Trophoblast cell (in vitro differentiated cells and primary cell): ENCODE data around the gene HSD17B8.
A peak's percentile ranks its signal among the peaks of the same experiment; 100 is the strongest.

Experiments used
- DNase-seq, 2 donors: peaks; one replicate each; pipeline ENCODE4 v3.0.0-alpha.2; 2016
- H2AFZ ChIP-seq: 2 replicates; pipeline ENCODE4 v1.6.1; 2013; ENCODE audit warnings: low read length, moderate library complexity, mild to moderate bottlenecking; ENCODE audit not compliant: insufficient read depth, poor library complexity
- H2AK5ac ChIP-seq: 2 replicates; pipeline ENCODE4 v1.6.1; 2013; ENCODE audit warnings: mild to moderate bottlenecking, low read length
- H2BK120ac ChIP-seq: 2 replicates; pipeline ENCODE4 v1.6.1; 2013; ENCODE audit warnings: low read length, mild to moderate bottlenecking, moderate library complexity; ENCODE audit not compliant: insufficient read depth, poor library complexity
- H2BK12ac ChIP-seq: 2 replicates; pipeline ENCODE4 v1.6.1; 2013; ENCODE audit warnings: mild to moderate bottlenecking, low read length, moderate library complexity
- H2BK5ac ChIP-seq: 2 replicates; pipeline ENCODE4 v1.6.1; 2013; ENCODE audit warnings: low read length, low read depth, moderate library complexity, mild to moderate bottlenecking; ENCODE audit not compliant: poor library complexity
- H3K14ac ChIP-seq: 2 replicates; pipeline ENCODE4 v1.6.1; 2013; ENCODE audit warnings: mild to moderate bottlenecking, low read length
- H3K18ac ChIP-seq: 2 replicates; pipeline ENCODE4 v1.6.1; 2013; ENCODE audit warnings: mild to moderate bottlenecking, low read length
- H3K23ac ChIP-seq: 2 replicates; pipeline ENCODE4 v1.6.1; 2013; ENCODE audit warnings: low read length
- H3K27ac ChIP-seq: 2 replicates; pipeline ENCODE4 v1.5.1; 2013; ENCODE audit warnings: low read depth, mild to moderate bottlenecking, inconsistent platforms, low read length, moderate library complexity
- H3K27me3 ChIP-seq: 2 replicates; pipeline ENCODE4 v1.6.1; 2013; ENCODE audit warnings: inconsistent platforms, mild to moderate bottlenecking, low read length, moderate library complexity; ENCODE audit not compliant: insufficient read depth
- H3K36me3 ChIP-seq, 2 experiments: 1 replicate in 1 of 2; 2 replicates in 1 of 2; pipeline ENCODE4 v1.6.1; 2013; ENCODE audit warnings: low read length in 2 of 2, mild to moderate bottlenecking in 2 of 2, moderate library complexity in 1 of 2; ENCODE audit not compliant: insufficient read depth in 2 of 2, control insufficient read depth in 1 of 2
- H3K4ac ChIP-seq: 2 replicates; pipeline ENCODE4 v1.6.1; 2013; ENCODE audit warnings: low read depth, mild to moderate bottlenecking, low read length, moderate library complexity
- H3K4me1 ChIP-seq, 2 experiments: 1 replicate in 1 of 2; 2 replicates in 1 of 2; pipeline ENCODE4 v1.6.1; 2013; ENCODE audit warnings: low read length in 2 of 2, mild to moderate bottlenecking in 2 of 2, moderate library complexity in 1 of 2; ENCODE audit not compliant: insufficient read depth in 2 of 2, control insufficient read depth in 1 of 2
- H3K4me2 ChIP-seq: 2 replicates; pipeline ENCODE4 v1.6.1; 2013; ENCODE audit warnings: inconsistent platforms, mild to moderate bottlenecking, low read length, moderate library complexity
- H3K4me3 ChIP-seq: 2 replicates; pipeline ENCODE4 v1.5.1; 2013; ENCODE audit warnings: mild to moderate bottlenecking, low read depth, low read length, inconsistent platforms
- H3K79me1 ChIP-seq: one replicate; pipeline ENCODE4 v1.6.1; 2013; ENCODE audit warnings: low read length
- H3K79me2 ChIP-seq: 2 replicates; pipeline ENCODE4 v1.6.1; 2013; ENCODE audit warnings: low read length, mild to moderate bottlenecking; ENCODE audit not compliant: control insufficient read depth, insufficient read depth, poor library complexity
- H3K9ac ChIP-seq: 2 replicates; pipeline ENCODE4 v1.6.1; 2013; ENCODE audit warnings: mild to moderate bottlenecking, low read length
- H3K9me3 ChIP-seq: 2 replicates; pipeline ENCODE4 v1.6.1; 2013; ENCODE audit warnings: low read depth, mild to moderate bottlenecking, control low read depth, inconsistent platforms, low read length; ENCODE audit not compliant: insufficient read depth
- H4K12ac ChIP-seq: 2 replicates; pipeline ENCODE4 v1.6.1; 2013; ENCODE audit warnings: low read depth, mild to moderate bottlenecking, low read length, moderate library complexity
- H4K8ac ChIP-seq: 2 replicates; pipeline ENCODE4 v1.6.1; 2013; ENCODE audit warnings: low read depth, mild to moderate bottlenecking, low read length, moderate library complexity
- H4K91ac ChIP-seq: one replicate; pipeline ENCODE4 v1.6.1; 2013; ENCODE audit warnings: low read depth, mild to moderate bottlenecking, low read length, moderate library complexity
- whole genome bisulfite sequencing: extraction: QIAGEN DNeasy Blood & Tissue Kit; methylation state at CpG from one replicate; pipeline ENCODE4 v1.1.7; 2013; ENCODE audit warnings: missing lambda C conversion rate; ENCODE audit not compliant: insufficient read length, insufficient coverage; ENCODE audit errors: extremely low coverage; 5-methylcytosine and 5-hydroxymethylcytosine counted together

Gene HSD17B8

DNA sequence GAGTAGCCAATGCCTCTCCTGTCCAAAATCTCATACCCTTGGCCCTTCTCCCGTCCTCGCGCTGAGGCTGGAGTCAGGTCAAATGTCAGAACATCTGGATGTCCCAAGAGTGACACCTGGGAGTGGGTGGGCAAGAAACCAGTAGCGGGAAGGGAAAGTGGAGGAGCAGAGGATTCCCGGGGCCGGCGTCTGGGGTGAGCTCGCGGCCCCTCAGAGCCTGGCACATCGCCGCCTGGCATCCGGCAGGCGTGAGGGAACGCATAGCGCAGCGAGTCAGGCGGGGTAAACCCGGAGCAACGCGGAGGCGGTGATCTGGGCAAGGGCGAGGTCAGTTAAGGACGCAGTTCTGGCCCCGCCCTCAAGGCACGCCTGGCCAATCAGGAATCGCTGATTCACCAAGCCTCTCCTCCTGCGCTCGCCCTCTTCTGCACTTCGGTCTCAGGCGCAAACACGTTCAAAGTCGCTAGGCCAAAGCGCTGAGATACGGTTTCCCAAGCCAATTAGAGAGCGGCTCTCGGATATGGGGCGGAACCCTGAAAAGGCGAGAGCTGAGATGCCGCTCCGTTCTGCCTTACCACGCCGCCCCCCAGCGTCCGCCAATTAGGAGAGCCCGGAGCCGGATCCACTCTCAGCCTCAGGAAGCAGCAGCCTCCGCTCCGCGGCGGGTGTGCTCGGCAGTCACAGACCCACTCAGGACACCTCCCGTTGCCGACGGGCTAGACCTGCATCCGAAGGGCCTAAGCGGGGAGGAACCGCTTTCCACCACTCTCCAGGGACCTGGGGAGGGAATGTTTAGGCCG is 44.7 kb downstream of the HSD17B8 start:
- peak overlapping the region; percentile 62 for H4K8ac ChIP-seq
- no peaks in the 10 kb centered on the region for H3K79me2 ChIP-seq
- peak overlapping the region; percentile 14 for H4K12ac ChIP-seq
- peak; percentile 99 for DNase-seq
- H3K79me1 ChIP-seq: peaks cover 6% of the 10 kb centered on the region
- peak overlapping the region; percentile 71 for H2AFZ ChIP-seq
- H2BK120ac ChIP-seq: no peak overlapping the region
- H3K14ac ChIP-seq: peak overlapping the region; percentile 9
- no peak overlapping the region for H3K23ac ChIP-seq
- H2BK12ac ChIP-seq: no peak overlapping the region
- peak overlapping the region; percentile 73 for H3K4me3 ChIP-seq
- H3K4me2 ChIP-seq: peak overlapping the region; percentile 91
- peaks cover 12 to 14% of the 10 kb centered on the region in 2 experiments for H3K4me1 ChIP-seq
- no peak overlapping the region for H2AK5ac ChIP-seq
- peaks cover 5% of the 10 kb centered on the region in 2 experiments for H3K36me3 ChIP-seq
- H3K9me3 ChIP-seq: no peaks in the 10 kb centered on the region
- no CpG with 5 or more reads among the region's 58 CpGs for WGBS
- no peak overlapping the region for H2BK5ac ChIP-seq
- peak overlapping the region; percentile 3 for H4K91ac ChIP-seq
- H3K4ac ChIP-seq: no peak overlapping the region
- H3K18ac ChIP-seq: no peak overlapping the region
- H3K9ac ChIP-seq: peak overlapping the region; percentile 78
- no peaks in the 10 kb centered on the region for H3K27me3 ChIP-seq
- H3K27ac ChIP-seq: peak overlapping the region; percentile 25

DNA sequence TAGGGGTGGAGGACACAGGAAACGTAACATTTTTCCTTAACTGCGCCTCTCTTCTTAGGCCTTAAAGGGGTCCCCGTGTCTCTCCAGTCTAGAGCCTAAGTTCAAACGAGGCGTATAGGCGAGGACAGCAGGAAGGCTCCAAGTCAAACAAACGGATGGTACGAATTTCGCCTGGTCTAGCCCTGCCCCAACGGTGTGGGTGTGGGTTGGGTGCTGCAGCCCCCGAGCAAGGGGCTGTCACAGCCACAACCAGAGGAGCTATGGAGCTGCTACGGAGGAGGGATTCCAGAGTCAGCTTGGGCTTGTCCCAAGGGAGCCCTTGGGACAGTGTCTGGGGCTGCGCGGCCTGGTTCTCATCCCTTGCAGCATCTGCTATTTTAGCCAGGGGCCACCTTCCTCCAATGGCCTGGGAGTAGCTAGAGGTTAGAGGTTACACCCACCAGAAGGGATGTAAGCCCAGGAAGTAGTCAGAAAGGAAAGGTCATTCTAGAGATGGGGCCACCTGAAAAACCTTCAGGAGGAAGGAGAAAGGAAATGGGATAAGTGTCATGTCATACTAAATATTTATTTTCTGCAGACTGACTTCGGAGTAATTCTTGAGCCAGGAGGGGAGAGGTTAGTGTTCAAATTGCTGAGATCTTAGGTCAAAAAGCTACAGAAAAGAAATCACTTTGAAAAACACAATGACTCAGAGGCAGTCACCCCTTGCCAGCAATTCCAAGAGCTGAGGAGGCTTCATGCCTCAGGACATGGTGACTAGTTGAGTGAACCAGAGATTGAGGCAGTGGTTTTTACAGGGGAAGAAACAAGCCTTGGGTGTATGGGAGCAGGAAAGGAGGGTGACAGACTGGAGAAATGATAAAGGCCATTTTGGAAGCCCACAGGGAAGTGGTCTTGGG is 45.5 kb downstream of the HSD17B8 start:
- Histone ChIP-seq H2BK12ac (no peak overlapping the region), H3K36me3 (peaks cover 5% of the 10 kb centered on the region in 2 experiments), H3K18ac (no peak overlapping the region), H4K8ac (peak overlapping the region; percentile 63), H3K4ac (no peak overlapping the region), H3K14ac (peak overlapping the region; percentile 9), H3K9me3 (no peaks in the 10 kb centered on the region), H3K4me2 (peak overlapping the region; percentile 91), H2BK120ac (no peak overlapping the region), H3K4me3 (peak overlapping the region; percentile 73), H3K9ac (peak overlapping the region; percentile 78), H2AFZ (no peak overlapping the region), H3K23ac (no peak overlapping the region), H4K91ac (peak overlapping the region; percentile 3), H3K27me3 (no peaks in the 10 kb centered on the region), H3K79me1 (peaks cover 6% of the 10 kb centered on the region), H2AK5ac (peak overlapping the region; percentile 13), H3K4me1 (peaks cover 12 to 14% of the 10 kb centered on the region in 2 experiments), H4K12ac (peak overlapping the region; percentile 28), H3K79me2 (no peaks in the 10 kb centered on the region), H3K27ac (peak overlapping the region; percentile 25), H2BK5ac (no peak overlapping the region)
- DNase-seq: peak; percentile 44 to 48
- WGBS: no CpG with 5 or more reads among the region's 15 CpGs

DNA sequence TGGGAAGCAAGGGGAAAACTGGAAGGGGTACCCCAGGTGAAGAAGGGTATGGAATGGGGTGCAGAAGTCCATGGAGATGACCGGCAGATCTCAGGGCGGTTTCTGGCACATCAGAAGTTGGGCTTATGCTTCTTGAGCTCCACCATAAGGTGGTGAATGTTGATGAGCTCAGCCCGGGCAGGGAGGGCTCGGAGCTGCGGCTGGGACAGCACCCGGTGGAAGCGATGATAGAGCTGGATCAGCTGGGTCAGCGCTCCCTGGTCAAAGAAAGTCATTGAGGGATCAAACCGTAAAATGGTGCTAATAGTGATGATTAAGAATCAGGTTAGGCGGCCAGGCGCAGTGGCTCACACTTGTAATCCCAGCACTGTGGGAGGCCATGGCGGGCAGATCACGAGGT is 46.3 kb downstream of the HSD17B8 start:
- Histone ChIP-seq H2BK12ac (no peak overlapping the region), H3K4ac (no peak overlapping the region), H2BK120ac (no peak overlapping the region), H3K23ac (no peak overlapping the region), H3K79me2 (no peaks in the 10 kb centered on the region), H2BK5ac (no peak overlapping the region), H2AK5ac (no peak overlapping the region), H3K9me3 (no peaks in the 10 kb centered on the region), H3K4me2 (no peak overlapping the region), H3K79me1 (peaks cover 6% of the 10 kb centered on the region), H3K14ac (no peak overlapping the region), H3K9ac (no peak overlapping the region), H4K91ac (no peak overlapping the region), H3K27ac (no peak overlapping the region), H2AFZ (no peak overlapping the region), H3K4me3 (no peak overlapping the region), H3K36me3 (peaks cover 5% of the 10 kb centered on the region in 2 experiments), H4K8ac (no peak overlapping the region), H4K12ac (no peak overlapping the region), H3K18ac (no peak overlapping the region), H3K27me3 (no peaks in the 10 kb centered on the region), H3K4me1 (peaks cover 12 to 14% of the 10 kb centered on the region in 2 experiments)
- WGBS: no CpG with 5 or more reads among the region's 13 CpGs
- DNase-seq: no peak

DNA sequence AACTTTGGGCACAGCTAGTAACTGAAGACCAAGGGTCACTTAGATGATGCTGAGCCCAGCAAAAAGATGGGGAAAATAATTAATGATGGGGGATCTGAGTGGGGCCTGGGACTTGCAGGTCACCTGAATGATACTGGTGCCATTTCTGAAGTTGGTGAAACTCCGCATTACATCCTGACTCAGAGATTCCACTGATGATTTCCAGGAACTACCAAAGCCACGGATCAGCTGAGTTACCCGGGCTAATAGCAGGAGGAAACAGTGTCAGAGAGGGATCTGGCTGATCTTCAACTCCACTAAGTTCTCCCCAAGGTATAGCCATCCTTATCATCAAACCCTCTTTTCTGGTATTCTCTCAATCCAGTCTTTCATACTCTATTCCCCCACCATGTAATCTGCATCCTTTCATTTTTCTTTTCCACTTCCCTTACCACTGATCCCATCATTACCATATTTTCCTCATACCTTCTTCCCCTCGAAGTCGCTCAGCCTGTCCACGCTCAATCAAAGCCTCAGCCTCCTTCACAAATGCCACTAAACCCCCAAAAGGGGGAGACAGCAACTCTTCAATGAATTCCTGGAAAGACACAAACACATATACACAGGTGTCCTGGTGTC is 47.0 kb downstream of the HSD17B8 start:
- WGBS: 100% methylated on average over 3 of the region's 6 CpGs

More for the DNA sequence above, 47.0 kb downstream of the HSD17B8 start:
- H3K23ac ChIP-seq: no peak overlapping the region
- no peak overlapping the region for H3K4ac ChIP-seq
- peaks cover 5% of the 10 kb centered on the region in 2 experiments for H3K36me3 ChIP-seq
- H3K9me3 ChIP-seq: no peaks in the 10 kb centered on the region
- no peak for DNase-seq
- no peaks in the 10 kb centered on the region for H3K27me3 ChIP-seq
- H3K18ac ChIP-seq: no peak overlapping the region
- no peak overlapping the region for H4K91ac ChIP-seq
- H3K27ac ChIP-seq: no peak overlapping the region
- H3K79me2 ChIP-seq: no peaks in the 10 kb centered on the region
- H4K8ac ChIP-seq: no peak overlapping the region
- H2BK12ac ChIP-seq: no peak overlapping the region
- H3K4me2 ChIP-seq: no peak overlapping the region
- H2AFZ ChIP-seq: no peak overlapping the region
- H2BK120ac ChIP-seq: no peak overlapping the region
- H3K4me3 ChIP-seq: no peak overlapping the region
- peaks cover 6% of the 10 kb centered on the region for H3K79me1 ChIP-seq
- no peak overlapping the region for H3K9ac ChIP-seq
- peaks cover 12 to 14% of the 10 kb centered on the region in 2 experiments for H3K4me1 ChIP-seq
- H2BK5ac ChIP-seq: no peak overlapping the region
- H2AK5ac ChIP-seq: no peak overlapping the region
- H3K14ac ChIP-seq: no peak overlapping the region
- no peak overlapping the region for H4K12ac ChIP-seq
